ENCODE results near the gene GNA15. TPM values are rescaled to one million over a fixed set of nuclear protein-coding genes. Genes with fewer than 3 reads are reported as not detected.
"Not testable (repeated sequence)": the region's sequence is repeated elsewhere in the genome, so short reads cannot be mapped to it uniquely, and the experiment has no call there.

Gene GNA15
- total RNA-seq, 2 experiments from 2014 or later = 44.1 to 45.5 TPM

DNA sequence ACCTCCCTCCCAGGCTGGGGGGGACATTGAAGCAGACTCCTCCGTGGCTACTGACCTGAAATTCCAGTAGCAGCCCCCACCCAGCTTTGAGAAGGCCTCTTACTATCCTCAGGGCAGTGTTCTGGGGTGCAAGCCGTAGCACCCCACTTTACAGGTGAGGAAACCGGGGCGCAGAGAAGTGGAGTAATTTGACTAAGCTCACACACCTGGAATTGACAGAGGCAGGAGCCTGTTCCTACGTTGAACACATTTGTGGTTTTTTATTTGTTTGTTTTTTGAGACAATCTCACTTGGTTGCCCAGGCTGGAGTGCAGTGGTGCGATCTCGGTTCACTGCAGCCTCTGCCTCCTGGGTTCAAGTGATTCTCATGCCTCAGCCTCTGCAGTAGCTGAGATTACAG is 28.1 kb downstream of the GNA15 start:
- peaks cover 12% of the 10 kb centered on the region for H3K9me3 Mint-ChIP-seq
- ATAC-seq = no peak
- no peak overlapping the region for H3K4me3 Mint-ChIP-seq
- no peak for DNase-seq
- H3K27me3 Mint-ChIP-seq = no peaks in the 10 kb centered on the region
- H3K27ac Mint-ChIP-seq = no peak overlapping the region
- peaks cover 23% of the 10 kb centered on the region for H3K36me3 Mint-ChIP-seq (ENCODE audit: low read depth)
- peaks cover 18% of the 10 kb centered on the region for H3K4me1 Mint-ChIP-seq (ENCODE audit: low read depth)
- TF ChIP-seq, protein P1, sequence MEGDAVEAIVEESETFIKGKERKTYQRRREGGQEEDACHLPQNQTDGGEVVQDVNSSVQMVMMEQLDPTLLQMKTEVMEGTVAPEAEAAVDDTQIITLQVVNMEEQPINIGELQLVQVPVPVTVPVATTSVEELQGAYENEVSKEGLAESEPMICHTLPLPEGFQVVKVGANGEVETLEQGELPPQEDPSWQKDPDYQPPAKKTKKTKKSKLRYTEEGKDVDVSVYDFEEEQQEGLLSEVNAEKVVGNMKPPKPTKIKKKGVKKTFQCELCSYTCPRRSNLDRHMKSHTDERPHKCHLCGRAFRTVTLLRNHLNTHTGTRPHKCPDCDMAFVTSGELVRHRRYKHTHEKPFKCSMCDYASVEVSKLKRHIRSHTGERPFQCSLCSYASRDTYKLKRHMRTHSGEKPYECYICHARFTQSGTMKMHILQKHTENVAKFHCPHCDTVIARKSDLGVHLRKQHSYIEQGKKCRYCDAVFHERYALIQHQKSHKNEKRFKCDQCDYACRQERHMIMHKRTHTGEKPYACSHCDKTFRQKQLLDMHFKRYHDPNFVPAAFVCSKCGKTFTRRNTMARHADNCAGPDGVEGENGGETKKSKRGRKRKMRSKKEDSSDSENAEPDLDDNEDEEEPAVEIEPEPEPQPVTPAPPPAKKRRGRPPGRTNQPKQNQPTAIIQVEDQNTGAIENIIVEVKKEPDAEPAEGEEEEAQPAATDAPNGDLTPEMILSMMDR (IDR thresholded peaks at IDR 0.05) = no peak
- intact Hi-C loops (cut with micrococcal nuclease) = loop anchor here (5.0 kb wide), 1 partner anchor 37 kb away; no protein-coding TSS in a partner anchor
- POLR2A ChIA-PET = interaction anchor here (1.0 to 1.6 kb wide), 2 partner anchors 29 to 31 kb away, joined by 3 to 4 read pairs; partner anchors contain the start of gene GNA15
- CTCF ChIA-PET = interaction anchor here (0.6 to 10.5 kb wide), 20 partner anchors 8 to 206 kb away, joined by 3 to 137 read pairs (median 4); partner anchors contain the start of gene TLE5

DNA sequence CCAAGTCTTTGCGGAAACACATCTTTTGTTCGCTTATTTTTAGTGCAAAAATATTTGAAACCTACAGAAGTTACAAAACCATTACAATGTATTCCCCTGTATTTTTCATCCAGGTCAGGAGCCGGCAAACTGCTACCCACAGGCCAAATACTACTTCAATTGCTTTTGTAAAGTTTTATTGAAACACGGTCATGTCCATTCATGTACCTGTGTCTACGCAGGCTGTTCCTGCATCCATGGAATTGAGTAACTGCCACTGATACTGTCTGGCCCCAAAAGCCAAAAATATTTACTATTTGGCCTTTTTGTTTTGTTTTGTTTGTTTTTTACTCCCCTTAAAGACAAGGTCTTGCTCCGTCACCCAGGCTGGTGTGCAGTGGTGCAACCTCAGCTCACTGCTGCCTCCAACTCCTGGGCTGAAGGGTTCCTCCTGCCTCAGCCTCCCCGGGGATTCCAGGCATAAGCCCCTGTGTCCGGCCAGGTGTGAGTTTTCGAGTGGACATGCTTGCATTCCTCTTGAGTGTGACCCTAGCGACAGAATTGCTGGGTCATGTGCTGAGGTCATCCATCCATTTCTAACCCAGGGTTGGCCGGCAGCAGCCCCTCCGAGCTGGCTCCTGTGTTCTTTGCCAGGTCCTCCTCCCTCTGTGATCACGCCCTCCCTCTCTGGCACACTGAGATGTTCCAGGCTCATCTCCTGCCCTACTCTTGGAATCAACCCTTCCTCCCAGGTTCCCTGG is 31.9 kb downstream of the GNA15 start:
- intact Hi-C loops (cut with micrococcal nuclease) = no loop called here
- ATAC-seq (no peak), DNase-seq (no peak)
- Mint-ChIP-seq H3K27ac (no peak overlapping the region), H3K4me1 (ENCODE audit: low read depth) (peaks cover 12% of the 10 kb centered on the region), H3K27me3 (no peaks in the 10 kb centered on the region), H3K9me3 (peaks cover 5% of the 10 kb centered on the region), H3K4me3 (no peak overlapping the region), H3K36me3 (ENCODE audit: low read depth) (peaks cover 1% of the 10 kb centered on the region)
- ChIA-PET POLR2A (no interaction called here), CTCF (interaction anchor here (1.4 kb wide), 1 partner anchor 93 kb away, joined by 3 read pairs; no protein-coding TSS in a partner anchor)
- TF ChIP-seq, protein P1 (IDR thresholded peaks at IDR 0.05) = no peak

DNA sequence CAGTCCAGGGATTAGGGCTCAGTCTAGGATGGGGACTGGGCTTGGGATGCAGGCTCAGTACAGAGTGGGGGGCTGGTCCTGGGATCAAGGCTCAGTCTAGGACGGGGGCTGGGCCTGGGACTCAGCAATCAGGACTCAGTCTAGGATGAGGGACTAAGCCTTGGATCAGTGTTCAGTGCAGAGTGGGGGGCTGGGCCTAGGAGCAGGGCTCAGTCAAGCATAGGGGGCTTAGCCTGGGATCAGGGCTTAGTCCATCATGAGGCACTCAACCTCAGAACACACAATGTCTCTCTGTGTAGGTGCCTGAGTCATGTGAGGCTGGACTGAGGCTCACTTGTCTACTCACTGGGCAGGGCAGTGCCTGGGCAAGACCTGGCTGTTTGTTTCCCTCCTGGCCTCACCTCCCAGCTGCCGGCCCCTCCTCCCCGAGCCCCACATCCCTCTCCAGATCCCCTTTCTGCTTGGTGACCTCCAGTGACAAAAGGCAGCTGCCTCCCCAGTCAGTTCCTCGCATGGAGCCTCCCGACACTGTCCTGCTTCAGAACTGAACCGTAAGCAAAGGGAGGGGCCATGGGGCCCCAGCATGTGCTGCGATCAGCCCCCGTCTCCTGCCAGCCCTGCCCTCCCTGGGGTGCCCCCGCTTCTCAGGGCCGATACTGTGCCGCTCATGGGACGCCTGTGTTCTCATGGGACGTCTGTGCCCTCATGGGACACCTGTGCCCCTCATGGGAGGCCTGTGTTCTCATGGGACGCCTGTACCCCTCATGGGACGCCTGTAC is 36.2 kb downstream of the GNA15 start:
- no peaks in the 10 kb centered on the region for H3K27me3 Mint-ChIP-seq
- no peak for ATAC-seq
- ChIA-PET POLR2A (interaction anchor here (1.2 to 1.3 kb wide), 2 partner anchors 8 to 14 kb away, joined by 3 to 5 read pairs; partner anchors contain the start of gene NCLN), CTCF (interaction anchor here (0.7 to 1.4 kb wide), 5 partner anchors 10 to 105 kb away, joined by 3 to 5 read pairs (median 4); no protein-coding TSS in a partner anchor)
- no peak overlapping the region for H3K4me3 Mint-ChIP-seq
- DNase-seq = no peak
- no peaks in the 10 kb centered on the region for H3K36me3 Mint-ChIP-seq (ENCODE audit: low read depth)
- no peak overlapping the region for H3K27ac Mint-ChIP-seq
- H3K9me3 Mint-ChIP-seq = no peaks in the 10 kb centered on the region
- TF ChIP-seq, protein P1 (IDR thresholded peaks at IDR 0.05) = no peak
- intact Hi-C loops (cut with micrococcal nuclease) = no loop called here
- H3K4me1 Mint-ChIP-seq (ENCODE audit: low read depth) = peaks cover 11% of the 10 kb centered on the region

DNA sequence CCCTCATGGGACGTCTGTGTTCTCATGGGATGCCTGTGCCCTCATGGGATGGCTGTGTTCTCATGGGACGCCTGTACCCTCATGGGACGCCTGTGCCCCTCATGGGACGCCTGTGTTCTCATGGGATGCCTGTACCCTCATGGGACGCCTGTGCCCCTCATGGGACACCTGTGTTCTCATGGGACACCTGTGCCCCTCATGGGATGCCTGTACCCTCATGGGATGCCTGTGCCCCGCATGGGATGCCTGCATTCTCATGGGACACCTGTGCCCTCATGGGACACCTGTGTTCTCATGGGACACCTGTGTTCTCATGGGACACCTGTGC is 36.8 kb downstream of the GNA15 start:
- H3K27ac Mint-ChIP-seq; H3K36me3 Mint-ChIP-seq (ENCODE audit: low read depth); DNase-seq; ATAC-seq; intact Hi-C loops (cut with micrococcal nuclease); POLR2A ChIA-PET; H3K9me3 Mint-ChIP-seq; H3K27me3 Mint-ChIP-seq; CTCF ChIA-PET; H3K4me3 Mint-ChIP-seq: not testable (repeated sequence)
- H3K4me1 Mint-ChIP-seq (ENCODE audit: low read depth) = peaks cover 14% of the 10 kb centered on the region

DNA sequence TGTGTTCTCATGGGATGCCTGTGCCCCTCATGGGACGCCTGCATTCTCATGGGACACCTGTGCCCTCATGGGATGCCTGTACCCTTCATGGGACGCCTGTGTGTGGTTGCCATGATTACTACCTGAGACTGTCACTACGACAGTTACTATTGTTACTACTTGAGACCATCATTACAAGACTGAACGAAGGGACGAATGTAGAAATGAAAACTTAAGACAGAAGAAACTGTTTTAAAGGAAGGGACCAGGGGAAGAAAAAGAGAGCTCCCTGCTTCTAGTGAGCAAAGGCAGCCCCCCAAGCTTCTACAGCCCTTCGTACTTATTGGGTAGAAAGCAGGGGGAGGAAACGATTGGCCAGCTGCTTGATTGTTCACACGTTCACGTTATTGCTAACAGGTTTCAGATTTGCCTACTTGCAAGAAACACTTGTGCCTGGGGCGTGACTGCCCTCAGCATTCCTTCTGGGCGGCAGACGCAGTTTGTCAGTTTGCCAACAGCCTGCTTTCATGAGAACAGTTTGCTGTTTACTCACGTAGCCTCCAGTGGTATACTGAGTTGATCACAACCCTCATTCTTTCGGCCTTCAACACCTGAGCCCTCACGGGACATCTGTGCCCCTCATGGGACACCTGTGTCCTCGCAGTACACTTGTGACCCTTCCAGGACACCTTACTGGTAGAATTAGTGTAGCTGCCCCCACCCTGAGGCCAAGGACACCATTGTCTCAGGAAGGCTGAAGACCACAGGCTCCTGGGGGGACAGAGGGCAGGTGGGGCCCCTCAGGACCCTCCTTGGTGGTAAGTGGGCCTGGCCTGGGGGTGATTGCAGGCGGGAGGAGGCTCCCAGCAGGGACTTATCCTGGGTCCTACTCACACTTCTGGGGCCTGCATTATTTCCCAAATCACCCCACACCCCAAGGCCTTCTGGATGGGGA is 40.2 kb downstream of the GNA15 start:
- H3K4me3 Mint-ChIP-seq = peak overlapping the region; percentile 69
- TF ChIP-seq, protein P1 (IDR thresholded peaks at IDR 0.05) = no peak
- intact Hi-C loops (cut with micrococcal nuclease) = no loop called here
- H3K36me3 Mint-ChIP-seq (ENCODE audit: low read depth) = peaks cover 21% of the 10 kb centered on the region
- H3K27ac Mint-ChIP-seq = peak overlapping the region; percentile 85
- ATAC-seq (no peak), DNase-seq (peak; percentile 40)
- H3K9me3 Mint-ChIP-seq = no peaks in the 10 kb centered on the region
- no peaks in the 10 kb centered on the region for H3K27me3 Mint-ChIP-seq
- ChIA-PET POLR2A (no interaction called here), CTCF (interaction anchor here (0.7 to 0.9 kb wide), 2 partner anchors 13 to 72 kb away, joined by 3 read pairs; no protein-coding TSS in a partner anchor)
- H3K4me1 Mint-ChIP-seq (ENCODE audit: low read depth) = peaks cover 16% of the 10 kb centered on the region
